WTC11 (cell line): ENCODE results near the gene GRID2. TPM values are rescaled to one million over a fixed set of nuclear protein-coding genes. Genes with fewer than 3 reads are reported as not detected.

ENCODE experiments used
- ATAC-seq: fragments of 200-7000 bp; cut with Tn5 transposase; 2 replicates; pipeline ENCODE4 v1.10.0; 2021; ENCODE audit warnings: mild to moderate bottlenecking, moderate library complexity
- CTCF ChIA-PET: fragments of 300-600 bp; sonication (Branson Sonifier 250); formaldehyde crosslinking; loops from one replicate; lab custom pipeline; 2021; ENCODE audit warnings: antibody characterized with exemption; lab: Charles Lee
- POLR2A ChIA-PET: fragments of 350-600 bp; sonication (Branson Sonifier 250); formaldehyde crosslinking; loops from one replicate; lab custom pipeline; 2021; ENCODE audit warnings: antibody characterized with exemption; lab: Charles Lee
- DNase-seq: peaks from one replicate; pipeline ENCODE4 v3.0.0; 2021; ENCODE audit warnings: low spot score
- H3K27ac Mint-ChIP-seq: 2 replicates; pipeline ENCODE4 v1.8.0; 2021; ENCODE audit warnings: mixed read lengths
- H3K27me3 Mint-ChIP-seq: 2 replicates; pipeline ENCODE4 v1.8.0; 2021; ENCODE audit warnings: low read depth, mild to moderate bottlenecking, moderate library complexity, mixed read lengths
- H3K36me3 Mint-ChIP-seq: 2 replicates; pipeline ENCODE4 v1.8.0; 2021; ENCODE audit warnings: mixed read lengths
- H3K4me1 Mint-ChIP-seq: 2 replicates; pipeline ENCODE4 v1.8.0; 2022; ENCODE audit warnings: mixed read lengths
- H3K4me3 Mint-ChIP-seq: 2 replicates; pipeline ENCODE4 v1.8.0; 2021; ENCODE audit warnings: mild to moderate bottlenecking, moderate library complexity, mixed read lengths
- H3K9me3 Mint-ChIP-seq: 2 replicates; pipeline ENCODE4 v1.8.0; 2021; ENCODE audit warnings: mixed read lengths
- CBFB ChIP-seq: sonication (generic); formaldehyde crosslinking; IDR thresholded peaks from 2 replicates; pipeline ENCODE4 v1.8.1; 2022; ENCODE audit warnings: mild to moderate bottlenecking, low read depth, missing genetic modification reagents
- CREB1 ChIP-seq: sonication (generic); formaldehyde crosslinking; IDR thresholded peaks from 2 replicates; pipeline ENCODE4 v1.8.0; 2023; ENCODE audit warnings: mild to moderate bottlenecking, missing genetic modification reagents
- CREM ChIP-seq: sonication (generic); formaldehyde crosslinking; IDR thresholded peaks from 2 replicates; pipeline ENCODE4 v1.8.1; 2022; ENCODE audit warnings: mild to moderate bottlenecking, missing genetic modification reagents, moderate library complexity
- ESRRA ChIP-seq: sonication (generic); formaldehyde crosslinking; IDR thresholded peaks from 2 replicates; pipeline ENCODE4 v1.8.1; 2022; ENCODE audit warnings: mild to moderate bottlenecking, missing genetic modification reagents, borderline replicate concordance
- GTF2I ChIP-seq: fragments of 250-450 bp; sonication (Bioruptor Pico); conservative IDR thresholded peaks from 2 replicates; pipeline ENCODE4 v1.4.0; 2021; ENCODE audit warnings: mild to moderate bottlenecking
- JAZF1 ChIP-seq: fragments of 250-450 bp; sonication (Bioruptor Pico); IDR thresholded peaks from 2 replicates; pipeline ENCODE4 v1.9.0; 2021; ENCODE audit warnings: moderate library complexity, mild to moderate bottlenecking, inconsistent platforms
- NR3C1 ChIP-seq: sonication (generic); formaldehyde crosslinking; conservative IDR thresholded peaks from 2 replicates; pipeline ENCODE4 v1.8.1; 2023; ENCODE audit warnings: low read depth, mild to moderate bottlenecking, missing genetic modification reagents
- SMAD4 ChIP-seq: sonication (generic); formaldehyde crosslinking; IDR thresholded peaks from 2 replicates; pipeline ENCODE4 v1.8.0; 2022; ENCODE audit warnings: mild to moderate bottlenecking, missing genetic modification reagents
- TCF7 ChIP-seq: sonication (generic); formaldehyde crosslinking; IDR thresholded peaks from 2 replicates; pipeline ENCODE4 v1.8.0; 2022; ENCODE audit warnings: mild to moderate bottlenecking, low read depth, missing genetic modification reagents, moderate library complexity
- TEAD1 ChIP-seq: sonication (generic); formaldehyde crosslinking; IDR thresholded peaks from 2 replicates; pipeline ENCODE4 v1.8.0; 2022; ENCODE audit warnings: mild to moderate bottlenecking, missing genetic modification reagents
- ZNF219 ChIP-seq: sonication (generic); formaldehyde crosslinking; IDR thresholded peaks from 2 replicates; pipeline ENCODE4 v1.8.0; 2023; ENCODE audit warnings: missing genetic modification reagents, mild to moderate bottlenecking, borderline replicate concordance
- ZNF232 ChIP-seq: sonication (generic); formaldehyde crosslinking; IDR thresholded peaks from 2 replicates; pipeline ENCODE4 v1.8.0; 2022; ENCODE audit warnings: mild to moderate bottlenecking, missing genetic modification reagents
- ZNF423 ChIP-seq: fragments of 250-450 bp; sonication (Bioruptor Pico); IDR thresholded peaks from 2 replicates; pipeline ENCODE4 v2.1.2; 2022; ENCODE audit warnings: mild to moderate bottlenecking, moderate library complexity
- total RNA-seq: library from RNA; stranded (reverse); gene quantifications from 3 replicates; pipeline ENCODE4 v1.2.3, GENCODE V29; 2021
- TF ChIP-seq, protein P1 (sequence below): sonication (generic); formaldehyde crosslinking; IDR thresholded peaks from 2 replicates; pipeline ENCODE4 v1.8.0; 2022; ENCODE audit warnings: mild to moderate bottlenecking, missing genetic modification reagents
- TF ChIP-seq, protein P2 (sequence below): sonication (generic); formaldehyde crosslinking; conservative IDR thresholded peaks from 2 replicates; pipeline ENCODE4 v1.8.1; 2023; ENCODE audit warnings: mild to moderate bottlenecking, low read depth, missing genetic modification reagents, moderate library complexity
- TF ChIP-seq, protein P3 (sequence below): sonication (generic); formaldehyde crosslinking; IDR thresholded peaks from 2 replicates; pipeline ENCODE4 v1.8.1; 2022; ENCODE audit warnings: missing genetic modification reagents, borderline replicate concordance
- TF ChIP-seq, protein P4 (sequence below): sonication (generic); formaldehyde crosslinking; IDR thresholded peaks from 2 replicates; pipeline ENCODE4 v1.8.1; 2023; ENCODE audit warnings: mild to moderate bottlenecking, missing genetic modification reagents, borderline replicate concordance
- TF ChIP-seq, protein P5 (sequence below): fragments of 250-450 bp; sonication (Bioruptor Pico); IDR thresholded peaks from 2 replicates; pipeline ENCODE4 v2.1.2; 2022; ENCODE audit warnings: mild to moderate bottlenecking, moderate library complexity
- TF ChIP-seq, protein P6 (sequence below): sonication (generic); formaldehyde crosslinking; IDR thresholded peaks from 2 replicates; pipeline ENCODE4 v1.8.0; 2023; ENCODE audit warnings: missing genetic modification reagents, mild to moderate bottlenecking, borderline replicate concordance

The GRID2 gene
- total RNA-seq, 1 experiment from 2014 or later: 26.8 TPM

DNA sequence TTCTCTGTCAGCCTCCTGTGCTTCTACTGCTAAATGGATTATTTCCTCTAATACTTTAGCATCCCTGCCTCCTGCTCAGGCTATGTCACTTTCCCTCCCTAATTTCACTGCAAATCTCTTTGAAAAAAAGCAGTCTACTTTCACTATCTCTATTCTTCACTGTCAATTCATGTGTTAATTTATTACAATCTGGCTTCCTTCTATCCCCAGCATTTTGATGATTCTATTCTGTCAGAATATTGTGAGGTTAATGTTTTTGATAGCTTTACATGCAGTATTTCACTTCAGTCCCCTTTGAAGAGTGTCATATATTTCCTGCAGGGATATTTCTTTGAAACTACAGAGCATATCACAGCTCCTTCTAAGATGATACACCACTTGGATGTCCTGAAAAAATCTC lies 203.2 kb downstream of the GRID2 start:
- no peak overlapping the region; the same call in 1 of the 2 replicates for H3K4me3 Mint-ChIP-seq
- no peaks in the 10 kb centered on the region for H3K36me3 Mint-ChIP-seq
- CTCF ChIA-PET: no interaction called here
- POLR2A ChIA-PET: interaction anchor here (1.4 kb wide), 1 partner anchor 9 kb away, joined by 3 read pairs; no protein-coding TSS in a partner anchor
- ATAC-seq (peak; percentile 46), DNase-seq (no peak)
- no peak for TF ChIP-seq TEAD1 (CRISPR knock-in tag)
- no peak for TF ChIP-seq NR3C1 (CRISPR knock-in tag)
- no peak for TF ChIP-seq TCF7
- no peak for TF ChIP-seq CBFB (CRISPR knock-in tag)
- TF ChIP-seq ZNF423: no peak
- TF ChIP-seq ZNF232: no peak
- no peak for TF ChIP-seq ESRRA (CRISPR knock-in tag)
- TF ChIP-seq, protein P1, sequence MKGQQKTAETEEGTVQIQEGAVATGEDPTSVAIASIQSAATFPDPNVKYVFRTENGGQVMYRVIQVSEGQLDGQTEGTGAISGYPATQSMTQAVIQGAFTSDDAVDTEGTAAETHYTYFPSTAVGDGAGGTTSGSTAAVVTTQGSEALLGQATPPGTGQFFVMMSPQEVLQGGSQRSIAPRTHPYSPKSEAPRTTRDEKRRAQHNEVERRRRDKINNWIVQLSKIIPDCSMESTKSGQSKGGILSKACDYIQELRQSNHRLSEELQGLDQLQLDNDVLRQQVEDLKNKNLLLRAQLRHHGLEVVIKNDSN: no peak
- TF ChIP-seq ZNF219: no peak
- TF ChIP-seq, protein P2, sequence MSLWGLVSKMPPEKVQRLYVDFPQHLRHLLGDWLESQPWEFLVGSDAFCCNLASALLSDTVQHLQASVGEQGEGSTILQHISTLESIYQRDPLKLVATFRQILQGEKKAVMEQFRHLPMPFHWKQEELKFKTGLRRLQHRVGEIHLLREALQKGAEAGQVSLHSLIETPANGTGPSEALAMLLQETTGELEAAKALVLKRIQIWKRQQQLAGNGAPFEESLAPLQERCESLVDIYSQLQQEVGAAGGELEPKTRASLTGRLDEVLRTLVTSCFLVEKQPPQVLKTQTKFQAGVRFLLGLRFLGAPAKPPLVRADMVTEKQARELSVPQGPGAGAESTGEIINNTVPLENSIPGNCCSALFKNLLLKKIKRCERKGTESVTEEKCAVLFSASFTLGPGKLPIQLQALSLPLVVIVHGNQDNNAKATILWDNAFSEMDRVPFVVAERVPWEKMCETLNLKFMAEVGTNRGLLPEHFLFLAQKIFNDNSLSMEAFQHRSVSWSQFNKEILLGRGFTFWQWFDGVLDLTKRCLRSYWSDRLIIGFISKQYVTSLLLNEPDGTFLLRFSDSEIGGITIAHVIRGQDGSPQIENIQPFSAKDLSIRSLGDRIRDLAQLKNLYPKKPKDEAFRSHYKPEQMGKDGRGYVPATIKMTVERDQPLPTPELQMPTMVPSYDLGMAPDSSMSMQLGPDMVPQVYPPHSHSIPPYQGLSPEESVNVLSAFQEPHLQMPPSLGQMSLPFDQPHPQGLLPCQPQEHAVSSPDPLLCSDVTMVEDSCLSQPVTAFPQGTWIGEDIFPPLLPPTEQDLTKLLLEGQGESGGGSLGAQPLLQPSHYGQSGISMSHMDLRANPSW (CRISPR knock-in tag): no peak
- TF ChIP-seq, protein P3, sequence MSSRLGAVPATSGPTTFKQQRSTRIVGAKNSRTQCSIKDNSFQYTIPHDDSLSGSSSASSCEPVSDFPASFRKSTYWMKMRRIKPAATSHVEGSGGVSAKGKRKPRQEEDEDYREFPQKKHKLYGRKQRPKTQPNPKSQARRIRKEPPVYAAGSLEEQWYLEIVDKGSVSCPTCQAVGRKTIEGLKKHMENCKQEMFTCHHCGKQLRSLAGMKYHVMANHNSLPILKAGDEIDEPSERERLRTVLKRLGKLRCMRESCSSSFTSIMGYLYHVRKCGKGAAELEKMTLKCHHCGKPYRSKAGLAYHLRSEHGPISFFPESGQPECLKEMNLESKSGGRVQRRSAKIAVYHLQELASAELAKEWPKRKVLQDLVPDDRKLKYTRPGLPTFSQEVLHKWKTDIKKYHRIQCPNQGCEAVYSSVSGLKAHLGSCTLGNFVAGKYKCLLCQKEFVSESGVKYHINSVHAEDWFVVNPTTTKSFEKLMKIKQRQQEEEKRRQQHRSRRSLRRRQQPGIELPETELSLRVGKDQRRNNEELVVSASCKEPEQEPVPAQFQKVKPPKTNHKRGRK (CRISPR knock-in tag): no peak
- TF ChIP-seq SMAD4 (CRISPR knock-in tag): no peak
- no peak for TF ChIP-seq CREB1
- TF ChIP-seq, protein P4, sequence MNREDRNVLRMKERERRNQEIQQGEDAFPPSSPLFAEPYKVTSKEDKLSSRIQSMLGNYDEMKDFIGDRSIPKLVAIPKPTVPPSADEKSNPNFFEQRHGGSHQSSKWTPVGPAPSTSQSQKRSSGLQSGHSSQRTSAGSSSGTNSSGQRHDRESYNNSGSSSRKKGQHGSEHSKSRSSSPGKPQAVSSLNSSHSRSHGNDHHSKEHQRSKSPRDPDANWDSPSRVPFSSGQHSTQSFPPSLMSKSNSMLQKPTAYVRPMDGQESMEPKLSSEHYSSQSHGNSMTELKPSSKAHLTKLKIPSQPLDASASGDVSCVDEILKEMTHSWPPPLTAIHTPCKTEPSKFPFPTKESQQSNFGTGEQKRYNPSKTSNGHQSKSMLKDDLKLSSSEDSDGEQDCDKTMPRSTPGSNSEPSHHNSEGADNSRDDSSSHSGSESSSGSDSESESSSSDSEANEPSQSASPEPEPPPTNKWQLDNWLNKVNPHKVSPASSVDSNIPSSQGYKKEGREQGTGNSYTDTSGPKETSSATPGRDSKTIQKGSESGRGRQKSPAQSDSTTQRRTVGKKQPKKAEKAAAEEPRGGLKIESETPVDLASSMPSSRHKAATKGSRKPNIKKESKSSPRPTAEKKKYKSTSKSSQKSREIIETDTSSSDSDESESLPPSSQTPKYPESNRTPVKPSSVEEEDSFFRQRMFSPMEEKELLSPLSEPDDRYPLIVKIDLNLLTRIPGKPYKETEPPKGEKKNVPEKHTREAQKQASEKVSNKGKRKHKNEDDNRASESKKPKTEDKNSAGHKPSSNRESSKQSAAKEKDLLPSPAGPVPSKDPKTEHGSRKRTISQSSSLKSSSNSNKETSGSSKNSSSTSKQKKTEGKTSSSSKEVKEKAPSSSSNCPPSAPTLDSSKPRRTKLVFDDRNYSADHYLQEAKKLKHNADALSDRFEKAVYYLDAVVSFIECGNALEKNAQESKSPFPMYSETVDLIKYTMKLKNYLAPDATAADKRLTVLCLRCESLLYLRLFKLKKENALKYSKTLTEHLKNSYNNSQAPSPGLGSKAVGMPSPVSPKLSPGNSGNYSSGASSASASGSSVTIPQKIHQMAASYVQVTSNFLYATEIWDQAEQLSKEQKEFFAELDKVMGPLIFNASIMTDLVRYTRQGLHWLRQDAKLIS (CRISPR knock-in tag): no peak
- TF ChIP-seq GTF2I (CRISPR knock-in tag): no peak
- TF ChIP-seq, protein P5, sequence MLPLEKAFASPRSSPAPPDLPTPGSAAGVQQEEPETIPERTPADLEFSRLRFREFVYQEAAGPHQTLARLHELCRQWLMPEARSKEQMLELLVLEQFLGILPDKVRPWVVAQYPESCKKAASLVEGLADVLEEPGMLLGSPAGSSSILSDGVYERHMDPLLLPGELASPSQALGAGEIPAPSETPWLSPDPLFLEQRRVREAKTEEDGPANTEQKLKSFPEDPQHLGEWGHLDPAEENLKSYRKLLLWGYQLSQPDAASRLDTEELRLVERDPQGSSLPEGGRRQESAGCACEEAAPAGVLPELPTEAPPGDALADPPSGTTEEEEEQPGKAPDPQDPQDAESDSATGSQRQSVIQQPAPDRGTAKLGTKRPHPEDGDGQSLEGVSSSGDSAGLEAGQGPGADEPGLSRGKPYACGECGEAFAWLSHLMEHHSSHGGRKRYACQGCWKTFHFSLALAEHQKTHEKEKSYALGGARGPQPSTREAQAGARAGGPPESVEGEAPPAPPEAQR: no peak
- TF ChIP-seq JAZF1 (CRISPR knock-in tag): no peak
- TF ChIP-seq, protein P6, sequence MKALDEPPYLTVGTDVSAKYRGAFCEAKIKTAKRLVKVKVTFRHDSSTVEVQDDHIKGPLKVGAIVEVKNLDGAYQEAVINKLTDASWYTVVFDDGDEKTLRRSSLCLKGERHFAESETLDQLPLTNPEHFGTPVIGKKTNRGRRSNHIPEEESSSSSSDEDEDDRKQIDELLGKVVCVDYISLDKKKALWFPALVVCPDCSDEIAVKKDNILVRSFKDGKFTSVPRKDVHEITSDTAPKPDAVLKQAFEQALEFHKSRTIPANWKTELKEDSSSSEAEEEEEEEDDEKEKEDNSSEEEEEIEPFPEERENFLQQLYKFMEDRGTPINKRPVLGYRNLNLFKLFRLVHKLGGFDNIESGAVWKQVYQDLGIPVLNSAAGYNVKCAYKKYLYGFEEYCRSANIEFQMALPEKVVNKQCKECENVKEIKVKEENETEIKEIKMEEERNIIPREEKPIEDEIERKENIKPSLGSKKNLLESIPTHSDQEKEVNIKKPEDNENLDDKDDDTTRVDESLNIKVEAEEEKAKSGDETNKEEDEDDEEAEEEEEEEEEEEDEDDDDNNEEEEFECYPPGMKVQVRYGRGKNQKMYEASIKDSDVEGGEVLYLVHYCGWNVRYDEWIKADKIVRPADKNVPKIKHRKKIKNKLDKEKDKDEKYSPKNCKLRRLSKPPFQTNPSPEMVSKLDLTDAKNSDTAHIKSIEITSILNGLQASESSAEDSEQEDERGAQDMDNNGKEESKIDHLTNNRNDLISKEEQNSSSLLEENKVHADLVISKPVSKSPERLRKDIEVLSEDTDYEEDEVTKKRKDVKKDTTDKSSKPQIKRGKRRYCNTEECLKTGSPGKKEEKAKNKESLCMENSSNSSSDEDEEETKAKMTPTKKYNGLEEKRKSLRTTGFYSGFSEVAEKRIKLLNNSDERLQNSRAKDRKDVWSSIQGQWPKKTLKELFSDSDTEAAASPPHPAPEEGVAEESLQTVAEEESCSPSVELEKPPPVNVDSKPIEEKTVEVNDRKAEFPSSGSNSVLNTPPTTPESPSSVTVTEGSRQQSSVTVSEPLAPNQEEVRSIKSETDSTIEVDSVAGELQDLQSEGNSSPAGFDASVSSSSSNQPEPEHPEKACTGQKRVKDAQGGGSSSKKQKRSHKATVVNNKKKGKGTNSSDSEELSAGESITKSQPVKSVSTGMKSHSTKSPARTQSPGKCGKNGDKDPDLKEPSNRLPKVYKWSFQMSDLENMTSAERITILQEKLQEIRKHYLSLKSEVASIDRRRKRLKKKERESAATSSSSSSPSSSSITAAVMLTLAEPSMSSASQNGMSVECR: no peak
- TF ChIP-seq CREM (CRISPR knock-in tag): no peak
- no peaks in the 10 kb centered on the region for H3K27me3 Mint-ChIP-seq
- peaks cover 62% of the 10 kb centered on the region for H3K4me1 Mint-ChIP-seq
- H3K27ac Mint-ChIP-seq: no peak overlapping the region; the same call in 1 of the 2 replicates
- no peaks in the 10 kb centered on the region for H3K9me3 Mint-ChIP-seq
